OCI-LY1 (cell line): ENCODE measurements around the gene ANKK1.

ENCODE experiments used
- CTCF ChIP-seq: fragments of 200-600 bp; sonication (generic), shearing (Covaris generic); IDR thresholded peaks from 2 replicates; pipeline ENCODE4 v1.5.1; 2017; ENCODE audit warnings: mild to moderate bottlenecking, antibody characterized with exemption, low read length, moderate library complexity, mixed read lengths
- EZH2 ChIP-seq: fragments of 200-600 bp; sonication (generic), shearing (Covaris generic); IDR thresholded peaks from 2 replicates; pipeline ENCODE4 v1.8.0; 2017; ENCODE audit warnings: borderline replicate concordance, mixed run types, mild to moderate bottlenecking, antibody characterized with exemption, low read length, moderate library complexity, mixed read lengths

- TF ChIP-seq CTCF (no peak), EZH2 (no peak)
These were observed 9.1 kb downstream of the ANKK1 start for GRCh38 chr11:113396690-113397089.
